GF-D8 (cell line): ENCODE measurements around the gene ANKRD44.

Experiments
- DNase-seq: peaks from one replicate; lab custom pipeline; 2025; lab: John Stamatoyannopoulos, UW

The ANKRD44 gene

DNA sequence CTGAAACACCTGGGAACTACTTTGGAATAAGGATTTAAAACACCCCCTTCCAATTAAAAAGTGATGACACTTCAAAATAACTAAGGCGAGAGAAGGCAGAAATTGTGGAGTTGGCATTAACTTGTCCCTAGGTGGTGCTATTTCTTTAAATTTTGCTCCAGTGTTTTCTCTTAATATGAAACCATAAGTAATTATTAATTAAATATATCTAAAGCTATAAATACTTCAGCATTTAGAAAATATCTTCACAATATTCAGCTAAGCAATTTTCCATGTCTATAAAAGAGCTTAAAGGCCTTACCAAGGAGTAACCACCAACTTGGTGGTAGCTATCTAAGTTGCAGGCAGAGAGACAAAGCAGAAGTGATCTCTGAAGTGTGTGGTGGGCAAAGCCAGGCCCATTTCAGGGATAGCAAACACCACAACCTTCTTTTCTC is 197.3 kb downstream of the ANKRD44 start:
- no peak for DNase-seq

DNA sequence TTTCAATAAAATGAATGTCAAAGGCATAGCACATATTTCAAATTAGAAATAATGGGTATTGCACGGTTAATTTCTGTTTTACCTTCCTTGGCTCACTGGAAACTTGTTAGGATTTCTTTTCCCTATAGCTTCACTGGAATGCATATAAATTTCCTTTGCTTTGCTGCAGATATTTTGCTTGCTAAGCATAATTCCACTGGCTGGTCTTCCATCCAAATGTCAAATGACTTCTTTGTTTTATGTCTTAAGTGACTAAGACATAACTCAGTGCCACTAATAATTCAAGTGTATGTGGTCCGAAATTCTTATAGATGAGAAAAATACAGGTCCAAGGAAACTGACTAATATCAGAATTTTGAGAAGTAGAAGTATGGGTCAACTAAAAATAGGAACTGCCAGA is 201.3 kb downstream of the ANKRD44 start:
- DNase-seq = no peak

DNA sequence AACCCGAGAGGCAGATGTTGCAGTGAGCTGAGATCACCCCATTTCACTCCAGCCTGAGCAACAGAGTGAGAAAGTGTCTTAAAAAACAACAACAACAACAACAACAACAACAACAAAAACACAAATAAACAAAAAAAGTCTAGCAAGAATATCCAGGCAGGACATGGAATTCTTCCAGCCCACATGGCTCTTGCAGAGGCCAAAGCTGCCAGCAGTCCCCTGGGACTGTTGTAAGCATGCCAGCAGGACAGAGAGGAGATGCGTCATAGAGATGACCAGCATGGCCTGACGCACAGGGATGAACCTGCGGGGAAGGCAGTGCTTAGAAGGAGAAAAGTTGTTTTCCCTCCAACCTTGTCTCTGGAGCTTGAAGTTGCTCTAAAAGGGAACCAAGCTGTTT is 201.8 kb downstream of the ANKRD44 start:
- DNase-seq = no peak

DNA sequence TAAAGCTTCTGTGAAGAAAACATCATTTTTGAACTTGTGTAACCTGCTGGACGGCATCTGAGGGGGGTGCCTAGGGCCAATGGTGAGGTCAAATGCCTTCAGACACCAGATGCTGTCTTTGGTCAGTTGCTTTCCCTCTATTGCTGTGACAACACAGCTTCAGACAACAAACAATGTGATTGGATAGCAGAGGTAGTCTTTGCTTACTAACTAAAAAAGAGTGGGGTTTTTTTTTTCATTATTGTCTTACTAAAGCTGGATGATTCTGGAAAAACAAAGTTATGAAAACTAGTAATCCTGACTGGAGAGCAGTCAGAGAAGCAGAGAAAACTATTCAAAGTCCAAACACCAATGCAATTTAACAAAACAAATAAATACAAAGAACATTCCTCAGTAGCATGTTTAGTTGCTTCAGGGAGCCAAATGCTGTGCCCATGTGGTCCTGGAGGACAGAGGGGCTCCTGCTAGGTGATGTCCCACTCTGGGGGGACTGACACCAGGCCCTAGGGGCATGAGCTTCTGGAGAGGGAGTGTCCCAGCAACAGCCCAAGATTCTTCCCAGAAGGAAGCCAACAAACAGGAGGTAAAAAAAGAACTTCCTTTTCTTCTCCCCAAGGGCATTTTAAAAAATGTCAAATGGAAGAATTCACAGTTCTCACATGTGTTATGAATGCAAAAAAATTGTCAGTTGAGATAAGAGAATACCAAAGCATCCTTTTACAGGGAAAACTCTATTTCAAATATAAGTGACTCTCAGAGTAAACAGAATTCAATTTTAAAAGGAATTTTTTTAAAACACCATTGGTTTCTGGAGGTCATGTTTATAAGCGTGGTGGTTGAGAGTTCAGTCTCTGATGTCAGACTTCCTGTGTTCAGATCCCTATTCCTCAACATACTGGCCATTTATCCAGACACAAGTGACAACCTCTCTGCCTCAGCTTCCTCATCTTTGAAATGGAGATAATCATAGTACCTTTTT is 203.0 kb downstream of the ANKRD44 start:
- no peak for DNase-seq

DNA sequence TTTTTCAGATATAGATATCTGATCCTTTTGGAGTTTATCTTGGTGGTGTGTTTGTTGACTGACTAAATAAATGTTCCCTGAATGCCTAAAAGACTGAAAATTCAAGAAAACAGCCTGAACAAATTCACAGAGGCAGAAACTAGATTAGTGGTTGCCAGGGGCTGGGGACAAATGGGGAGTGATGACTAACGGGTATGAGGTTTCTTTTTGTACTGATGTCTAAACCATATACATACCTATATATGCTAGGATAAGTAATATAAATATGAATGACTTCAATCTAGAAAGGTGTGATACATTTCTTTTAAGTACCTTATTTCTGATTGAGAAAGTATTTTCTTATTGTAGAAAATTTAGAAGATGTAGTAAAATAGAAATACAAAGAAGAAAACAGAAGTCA is 207.2 kb downstream of the ANKRD44 start:
- DNase-seq = no peak

DNA sequence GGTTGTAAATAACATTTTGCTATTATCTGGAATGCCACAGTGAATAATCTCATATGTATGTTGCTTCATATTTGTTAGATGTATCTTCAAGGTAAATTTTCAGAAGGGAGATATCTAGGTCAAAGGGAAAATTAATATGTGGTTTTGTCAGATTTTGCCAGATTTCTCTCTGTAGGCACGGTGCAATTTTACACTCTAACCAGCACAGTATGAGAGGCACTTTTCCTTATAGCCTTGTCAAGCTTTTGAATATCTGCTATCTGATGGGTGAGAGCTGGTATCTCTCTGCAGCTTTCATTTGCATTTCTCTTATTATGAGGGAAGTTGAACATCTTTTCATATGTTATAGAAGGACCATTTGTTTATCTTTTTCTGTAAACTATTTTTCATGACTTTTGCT is 208.3 kb downstream of the ANKRD44 start:
- DNase-seq = no peak

DNA sequence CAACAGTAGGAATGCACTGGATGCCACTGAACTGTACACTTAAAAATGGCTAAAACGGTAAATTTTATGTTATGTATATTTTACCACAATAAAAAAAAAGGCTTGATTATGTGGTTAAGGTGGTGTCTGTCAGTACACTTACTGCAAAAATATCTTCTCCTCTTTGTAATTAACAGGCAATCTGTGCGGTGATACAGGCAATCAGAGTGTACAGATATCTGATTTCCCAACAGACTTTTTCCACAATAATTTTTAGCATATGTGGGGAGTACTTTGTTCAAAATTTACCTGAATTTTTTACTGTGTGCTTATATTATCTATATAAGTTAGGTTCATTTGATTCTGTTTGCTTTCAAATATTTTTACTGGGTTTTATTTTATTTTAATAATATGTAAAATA is 209.1 kb downstream of the ANKRD44 start:
- no peak for DNase-seq

DNA sequence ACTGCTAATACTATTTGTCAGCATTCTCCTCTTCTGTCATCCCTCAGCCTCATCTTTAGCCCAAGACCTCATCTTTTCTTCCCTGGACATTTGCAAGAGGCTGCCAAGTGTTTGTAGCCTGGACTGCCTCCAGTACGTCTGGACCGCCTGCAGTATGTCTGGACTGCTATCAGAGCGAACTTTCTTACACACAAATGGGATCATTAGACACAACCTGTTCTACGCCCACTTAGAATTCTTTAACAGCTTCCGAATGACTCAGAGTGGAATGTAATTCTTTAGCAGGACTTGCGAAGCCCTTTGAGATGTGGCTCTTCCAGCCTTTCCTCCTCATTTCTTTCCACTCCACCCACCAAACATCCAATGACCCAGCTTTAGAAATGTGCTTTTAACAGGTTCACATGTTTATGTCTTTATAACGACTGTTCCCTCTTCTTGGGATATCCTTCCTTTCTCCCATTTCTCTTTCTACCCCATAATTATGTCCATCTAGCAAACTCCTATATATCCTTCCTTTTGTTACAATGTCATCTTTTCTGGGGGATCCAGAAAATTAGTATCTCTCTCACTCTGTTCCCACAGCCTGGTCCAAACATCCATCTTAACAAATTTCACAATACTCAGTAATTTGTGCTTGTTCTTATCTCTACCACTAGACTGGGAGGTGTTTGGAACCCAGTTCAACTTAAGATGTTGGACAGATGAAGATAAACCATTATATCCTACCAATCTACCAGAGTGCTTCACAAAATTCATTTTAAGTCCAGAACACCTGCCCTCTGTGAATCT is 212.8 kb downstream of the ANKRD44 start:
- DNase-seq = no peak

DNA sequence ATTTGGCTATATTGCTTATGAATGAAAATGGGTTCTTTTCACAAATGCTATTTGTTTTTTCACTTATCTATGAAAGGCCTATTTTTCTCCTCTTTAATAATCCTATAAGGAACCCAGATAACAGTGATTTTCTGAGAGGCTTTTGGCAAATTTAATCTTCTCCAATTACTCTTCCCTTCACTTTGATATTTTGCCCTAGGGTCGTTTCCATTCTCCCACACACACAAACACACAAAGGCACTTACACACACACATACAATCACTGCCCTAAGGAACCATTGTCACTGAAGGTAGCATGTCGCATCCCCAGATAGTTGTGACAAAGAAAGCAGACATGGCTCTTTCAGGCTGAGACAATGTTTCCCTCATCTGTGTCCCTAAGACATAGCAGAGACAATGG is 213.9 kb downstream of the ANKRD44 start:
- no peak for DNase-seq

DNA sequence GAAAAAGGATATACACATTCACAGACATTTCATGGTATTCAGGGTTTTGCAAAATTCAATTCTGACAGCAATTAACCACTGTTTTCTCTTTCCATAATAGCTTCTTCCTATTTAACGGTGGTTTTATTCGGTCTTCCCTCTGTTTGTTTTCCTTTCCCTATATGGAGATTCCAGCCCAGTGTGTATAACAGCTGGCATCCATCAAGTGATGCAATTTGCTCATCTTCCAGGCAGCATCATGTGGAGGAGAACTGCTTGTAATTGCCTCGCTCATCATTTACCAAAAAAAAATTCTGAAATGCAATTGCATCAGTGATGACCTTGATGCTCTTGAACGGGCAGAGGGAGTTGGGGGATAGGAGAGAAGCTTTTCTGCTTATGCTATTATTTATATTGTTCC is 218.1 kb downstream of the ANKRD44 start:
- DNase-seq = no peak

DNA sequence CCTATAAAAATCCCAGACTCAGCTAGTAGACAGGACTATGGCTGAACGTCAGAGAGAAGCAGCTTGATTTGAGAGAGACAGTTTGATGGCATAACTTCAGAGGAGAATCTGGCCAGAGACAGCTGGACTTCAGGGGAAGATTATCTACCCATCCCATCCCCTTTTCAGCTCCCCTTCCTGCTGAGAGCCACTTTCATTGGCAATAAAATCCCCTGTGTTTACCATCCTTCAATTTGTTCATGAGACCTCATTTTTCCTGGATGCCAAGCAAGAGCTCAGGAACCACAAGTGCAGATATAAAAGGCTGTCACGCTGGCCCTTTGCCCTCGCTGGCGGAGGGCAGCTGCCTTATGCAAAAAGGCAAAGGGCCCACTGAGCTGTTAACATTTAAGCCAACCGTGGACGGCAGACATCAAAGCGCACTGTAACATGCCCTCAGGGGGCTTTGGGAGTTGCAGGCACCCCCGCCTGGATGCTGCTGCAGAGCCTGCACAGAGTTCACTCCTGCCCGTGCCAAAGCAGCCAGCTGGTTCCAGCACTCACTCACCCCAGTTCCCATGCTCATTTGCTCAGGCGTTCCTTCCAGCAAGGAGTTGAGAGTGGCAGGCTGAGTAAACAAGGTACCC is 219.7 kb downstream of the ANKRD44 start:
- no peak for DNase-seq

DNA sequence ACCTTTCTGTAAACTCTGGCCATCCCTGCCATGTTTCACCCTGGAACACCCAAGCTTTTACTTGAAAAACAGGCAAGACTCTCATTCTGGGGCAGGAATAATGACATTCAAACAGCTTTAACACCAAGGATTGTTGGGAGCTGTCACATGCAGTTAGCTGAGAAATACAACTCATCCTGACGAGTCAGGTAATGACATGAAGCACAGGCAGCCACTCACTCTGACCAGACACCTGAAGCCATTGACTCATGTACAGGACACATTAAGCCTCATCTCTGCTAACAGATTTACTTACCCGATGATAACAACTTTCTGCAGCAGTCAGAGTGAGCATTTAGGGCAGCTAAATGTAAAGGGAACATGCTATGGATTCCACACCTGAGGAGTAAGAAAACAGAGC is 220.9 kb downstream of the ANKRD44 start:
- no peak for DNase-seq

DNA sequence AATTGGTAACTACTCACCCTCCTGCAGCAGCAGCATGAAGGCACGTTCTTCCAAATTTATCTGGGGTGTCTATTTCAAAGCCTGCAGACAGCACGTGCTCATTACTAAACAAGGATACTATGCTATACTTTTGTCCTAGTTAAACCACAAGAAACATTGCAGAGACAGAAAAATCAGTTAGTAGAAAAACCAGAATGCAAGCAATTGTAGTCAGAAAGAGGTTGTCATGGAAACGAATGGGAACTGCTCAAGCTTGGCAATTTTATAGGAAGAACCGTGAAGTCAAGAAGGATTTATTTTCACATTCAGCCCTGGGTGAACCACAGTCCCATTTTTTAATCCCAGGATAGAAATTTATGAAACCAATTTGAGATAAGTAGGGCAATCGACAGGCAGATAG is 221.9 kb downstream of the ANKRD44 start:
- DNase-seq = no peak

DNA sequence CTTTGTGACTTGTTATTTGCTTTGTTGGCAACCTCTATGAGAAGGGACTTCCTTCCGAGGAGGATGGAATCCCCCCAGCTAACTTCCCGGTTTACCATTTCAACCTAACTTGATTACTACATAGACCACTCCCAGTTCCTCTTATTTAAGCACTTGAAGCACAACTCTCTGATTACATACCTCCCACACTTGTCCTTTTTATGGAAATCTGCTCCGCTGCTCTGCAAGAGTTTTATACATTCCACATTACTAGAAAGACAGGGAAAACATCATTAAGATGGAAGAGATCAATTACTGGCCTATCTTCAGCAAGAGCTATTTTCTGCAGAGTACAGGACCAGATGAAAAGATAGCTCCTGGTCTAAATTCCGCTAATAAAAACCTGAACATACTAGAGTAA is 224.1 kb downstream of the ANKRD44 start:
- no peak for DNase-seq

DNA sequence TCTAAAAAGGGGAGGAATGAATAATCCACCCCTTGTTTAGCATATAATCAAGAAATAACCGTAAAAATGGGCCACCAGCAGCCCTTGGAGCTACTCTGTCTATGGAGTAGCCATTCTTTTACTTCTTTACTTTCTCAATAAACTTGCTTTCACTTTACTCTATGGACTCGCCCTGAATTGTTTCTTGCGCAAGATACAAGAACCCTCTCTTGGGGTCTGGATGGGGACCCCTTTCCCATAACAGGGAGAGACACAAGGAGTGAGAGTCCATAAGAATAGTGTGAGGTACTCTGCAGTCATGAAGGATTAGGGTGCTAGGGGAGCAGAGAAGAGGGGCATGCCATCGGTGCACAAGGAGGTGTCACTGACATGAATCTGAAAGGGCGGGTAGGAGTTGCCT is 224.9 kb downstream of the ANKRD44 start:
- no peak for DNase-seq

DNA sequence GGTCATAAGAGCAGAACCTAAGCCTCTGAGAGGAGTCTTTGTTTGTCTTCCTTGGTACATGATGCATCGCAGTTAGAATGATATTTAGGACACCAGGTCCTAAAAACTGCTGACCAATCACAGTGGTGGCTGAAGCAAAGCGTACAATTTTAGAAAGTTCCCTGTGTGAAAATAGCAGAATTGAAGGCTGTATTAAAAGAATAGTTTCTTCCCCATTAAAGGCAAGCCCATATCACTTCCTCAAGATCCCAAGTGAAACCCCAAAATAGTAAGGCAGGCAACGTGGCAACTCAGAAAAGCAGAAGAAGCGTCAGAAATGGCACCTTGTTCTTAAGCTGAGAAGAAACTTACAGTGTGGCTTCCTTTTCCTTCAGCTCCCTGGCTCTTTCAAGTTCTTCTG is 229.3 kb downstream of the ANKRD44 start:
- no peak for DNase-seq

DNA sequence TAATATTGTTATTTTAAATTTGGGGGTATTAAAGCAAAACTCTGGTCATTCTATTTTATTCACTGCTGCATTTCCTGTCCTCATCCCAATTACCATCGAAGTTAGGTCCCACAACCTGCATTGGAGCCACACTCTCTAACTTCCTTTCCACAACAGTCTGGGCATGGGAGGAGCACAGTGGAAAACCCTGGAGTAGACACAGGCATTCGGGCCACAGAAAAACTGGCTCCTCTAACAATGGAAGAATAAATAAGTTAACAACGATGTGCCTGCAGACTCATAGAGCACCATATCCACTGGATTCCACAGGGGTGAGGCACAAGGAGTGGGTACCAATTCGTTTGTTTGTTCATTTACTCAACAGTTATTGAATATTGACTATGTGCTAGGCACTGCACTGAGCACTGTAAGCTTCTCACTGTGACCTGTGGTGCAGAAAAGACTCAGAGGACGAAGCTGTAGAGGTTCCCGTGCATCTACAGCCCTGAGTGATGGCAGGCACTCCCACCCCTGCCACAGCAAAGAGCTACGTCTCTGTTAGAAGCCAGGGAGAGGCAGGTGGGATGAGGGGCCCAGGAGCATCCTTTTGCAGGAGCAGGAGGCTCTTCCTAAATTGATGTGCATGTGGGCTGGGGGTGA is 229.9 kb downstream of the ANKRD44 start:
- DNase-seq = no peak

DNA sequence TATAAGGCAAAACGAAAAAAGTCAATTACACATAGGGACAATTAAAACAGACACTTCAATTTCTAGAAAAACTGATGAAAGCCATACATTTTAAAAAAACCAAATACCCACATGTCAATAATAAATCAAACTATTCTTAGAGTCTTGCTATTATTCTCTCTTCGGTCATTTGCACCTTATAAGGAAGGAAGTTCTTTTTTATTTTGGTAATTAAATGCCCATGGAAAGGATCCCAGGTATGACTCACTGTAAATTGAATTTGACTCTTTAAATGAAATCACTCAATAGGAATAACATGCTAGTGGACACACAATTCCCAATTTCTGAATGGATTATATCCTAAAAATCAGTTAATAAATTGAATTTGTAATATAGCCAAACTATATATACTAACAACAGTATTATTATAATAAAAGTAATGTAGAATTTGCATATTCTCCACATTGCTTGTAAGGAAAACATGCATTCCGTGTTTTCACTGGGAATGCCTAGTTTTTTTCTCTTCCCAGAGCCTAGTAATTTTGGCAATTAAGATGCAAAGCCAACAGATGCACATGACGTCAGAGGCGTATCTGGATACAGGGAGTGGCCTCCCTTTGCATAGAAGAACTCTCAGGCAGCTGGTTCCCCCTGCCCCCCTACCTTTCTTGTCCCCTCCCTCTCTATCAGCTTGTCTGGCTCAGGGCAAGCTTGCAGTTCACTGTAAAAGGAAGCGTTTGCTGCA is 230.6 kb downstream of the ANKRD44 start:
- no peak for DNase-seq

DNA sequence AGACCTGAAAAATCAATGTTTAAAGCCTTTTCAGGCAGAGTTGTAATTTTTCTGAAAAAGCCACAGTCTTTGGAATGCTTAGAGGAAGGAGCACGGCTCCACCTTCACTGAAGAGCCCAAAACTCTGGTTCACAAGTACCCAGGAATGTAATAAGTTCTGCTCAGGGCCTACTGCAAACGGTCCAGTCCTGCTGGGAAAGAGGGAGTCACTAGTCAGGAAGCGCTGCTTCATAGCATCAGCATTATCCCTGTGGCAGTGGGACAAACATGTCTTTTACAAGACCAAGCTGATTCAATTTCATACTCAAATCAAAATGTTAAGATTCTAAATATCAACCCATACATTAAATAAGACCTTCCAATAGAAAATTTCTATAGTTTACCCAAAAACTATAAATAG is 231.2 kb downstream of the ANKRD44 start:
- no peak for DNase-seq

DNA sequence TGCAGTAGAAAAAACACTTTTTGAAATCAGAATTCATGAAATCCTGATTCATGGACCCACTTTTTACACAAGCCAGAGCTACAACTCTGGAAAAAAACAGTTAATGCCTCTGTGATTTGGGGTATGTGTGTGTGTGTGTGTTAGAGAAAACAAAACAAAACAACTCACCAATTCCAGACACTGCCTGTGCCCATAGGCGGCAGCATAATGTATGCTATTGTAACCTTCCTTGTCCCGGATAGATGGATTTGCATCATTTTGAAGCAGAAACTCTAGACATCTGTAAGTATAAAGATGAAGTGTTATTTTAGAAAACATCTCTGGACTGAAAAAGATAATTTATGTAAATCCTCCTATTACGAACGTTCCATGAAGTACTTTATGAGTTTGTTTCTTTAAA is 232.0 kb downstream of the ANKRD44 start:
- DNase-seq = no peak

DNA sequence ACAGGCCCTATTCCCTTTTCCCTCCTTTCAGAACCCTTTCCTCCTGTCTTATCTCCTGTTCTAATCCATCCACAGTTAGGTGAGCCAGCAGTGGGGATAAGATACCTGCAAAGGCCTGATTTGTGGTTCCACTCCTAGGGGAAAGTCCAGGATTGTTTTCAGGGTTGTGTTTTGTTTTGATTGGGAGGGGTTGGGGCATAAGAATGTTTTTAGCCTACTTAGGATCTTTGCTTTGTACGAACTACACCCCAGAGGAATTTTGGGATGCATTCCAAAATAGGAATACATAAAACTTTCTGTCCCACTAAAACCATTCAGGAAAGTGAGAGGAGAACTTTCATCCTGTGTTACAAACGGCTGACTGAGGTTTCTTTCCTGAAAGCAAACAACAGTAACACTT is 233.2 kb downstream of the ANKRD44 start:
- DNase-seq = no peak

DNA sequence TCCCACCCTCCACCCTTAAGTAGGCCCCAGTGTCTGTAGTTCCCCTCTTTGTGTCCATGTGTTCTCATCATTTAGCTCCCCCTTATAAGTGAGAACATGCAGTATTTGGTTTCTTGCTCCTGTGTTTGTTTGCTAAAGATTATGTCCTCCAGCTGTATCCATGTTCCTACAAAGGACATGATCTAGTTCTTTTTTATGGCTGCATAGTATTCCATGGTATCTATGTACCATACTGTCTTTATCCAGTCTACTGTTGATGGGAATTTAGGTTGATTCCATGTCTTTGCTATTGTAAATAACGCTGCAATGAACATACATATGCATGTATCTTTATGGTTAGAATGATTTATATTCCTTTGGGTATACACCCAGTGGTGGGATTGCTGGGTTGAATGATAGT is 233.9 kb downstream of the ANKRD44 start:
- no peak for DNase-seq
